Activated CD8-positive, alpha-beta memory T cell treated with anti-CD3 and anti-CD28 coated beads for 4 hours (primary cell): ENCODE measurements around the gene CHKB.
"Not testable (repeated sequence)": the region's sequence is repeated elsewhere in the genome, so short reads cannot be mapped to it uniquely, and the experiment has no call there.

Experiments used
- DNase-seq, 2 donors: peaks; one replicate each; pipeline ENCODE4 v3.0.0-alpha.2; 2020; ENCODE audit warnings: low read depth in 2 of 2

Gene CHKB

GRCh38 chr22:50582493-50583293 lies at the start of gene CHKB:
Gene CHKB (minus strand): TSS chr22:50582849. CDS start chr22:50582781, 68 bp downstream.
- DNase-seq: peak; percentile 95 to 96

DNA sequence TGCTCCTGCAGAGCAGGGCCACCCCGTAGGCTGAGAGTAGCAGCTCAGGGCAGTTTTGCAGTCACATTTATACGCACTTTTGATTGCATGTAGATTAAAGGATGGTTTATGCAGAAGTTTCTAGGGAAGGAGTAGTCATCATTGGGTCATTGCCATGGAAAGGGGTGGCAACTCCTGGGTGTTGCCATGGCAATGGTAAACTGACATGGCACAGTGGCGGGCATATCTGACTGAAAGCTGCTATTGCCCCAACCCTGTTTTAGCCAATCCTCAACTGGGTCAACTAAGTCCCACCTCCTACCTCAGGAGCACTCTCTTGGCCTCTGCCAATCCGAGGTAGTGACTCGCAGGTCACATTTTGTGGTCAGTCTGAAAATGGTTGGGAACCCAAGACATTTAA lies 47.7 kb upstream of the CHKB start:
- no peak for DNase-seq

GRCh38 chr22:50628543-50629134 lies 46.0 kb upstream of the CHKB start:
- DNase-seq: no peak

DNA sequence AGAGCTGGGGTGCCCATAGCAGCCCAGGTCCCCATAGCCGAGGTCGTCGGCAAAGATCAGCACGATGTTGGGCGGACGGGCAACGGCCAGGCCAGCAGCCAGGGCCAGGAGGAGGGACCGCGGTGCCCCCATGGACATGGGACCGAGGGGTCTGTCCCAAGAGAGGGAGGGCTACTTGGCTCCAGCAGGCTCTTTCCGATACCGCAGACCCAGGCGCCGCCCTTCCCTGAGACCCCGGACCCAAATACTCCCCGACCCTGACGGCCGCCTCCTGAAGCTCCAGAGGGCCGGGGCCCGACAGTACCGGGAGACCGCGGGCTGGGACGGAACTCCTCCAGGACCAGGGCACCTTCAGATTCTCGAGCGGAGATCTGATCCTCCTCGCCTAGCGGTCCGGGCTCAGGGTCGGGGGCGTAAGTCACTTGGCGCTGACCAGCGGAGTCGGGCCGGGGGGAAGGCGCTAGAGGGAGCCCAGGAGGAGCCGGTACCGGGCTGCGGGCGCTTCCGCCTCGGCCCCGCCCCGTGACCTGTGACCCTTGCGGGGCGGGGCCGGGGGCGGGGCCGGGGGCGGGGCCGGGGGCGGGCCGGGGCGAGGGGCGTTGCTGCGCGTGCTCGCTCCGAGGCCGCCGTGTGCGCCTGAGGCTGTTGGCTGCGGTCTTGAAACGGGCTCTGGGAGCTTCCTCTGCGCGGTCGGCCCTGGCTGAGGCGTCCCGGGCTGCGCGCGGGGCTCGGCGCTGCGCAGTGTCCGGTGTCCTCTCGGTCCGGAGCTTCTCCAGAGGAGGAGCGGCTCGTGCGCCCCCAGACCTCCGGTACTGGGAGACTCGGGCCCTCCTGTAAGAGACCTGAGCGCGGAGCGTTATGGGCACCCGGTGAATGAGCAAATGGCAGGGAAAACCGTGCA lies 45.2 kb upstream of the CHKB start, which contains the start of gene ARSA:
Gene ARSA (minus strand): TSS at position 511 of the 901 bp plus-strand sequence. CDS start 373 bp downstream, at position 138.
- peak; percentile 37 to 61 for DNase-seq

DNA sequence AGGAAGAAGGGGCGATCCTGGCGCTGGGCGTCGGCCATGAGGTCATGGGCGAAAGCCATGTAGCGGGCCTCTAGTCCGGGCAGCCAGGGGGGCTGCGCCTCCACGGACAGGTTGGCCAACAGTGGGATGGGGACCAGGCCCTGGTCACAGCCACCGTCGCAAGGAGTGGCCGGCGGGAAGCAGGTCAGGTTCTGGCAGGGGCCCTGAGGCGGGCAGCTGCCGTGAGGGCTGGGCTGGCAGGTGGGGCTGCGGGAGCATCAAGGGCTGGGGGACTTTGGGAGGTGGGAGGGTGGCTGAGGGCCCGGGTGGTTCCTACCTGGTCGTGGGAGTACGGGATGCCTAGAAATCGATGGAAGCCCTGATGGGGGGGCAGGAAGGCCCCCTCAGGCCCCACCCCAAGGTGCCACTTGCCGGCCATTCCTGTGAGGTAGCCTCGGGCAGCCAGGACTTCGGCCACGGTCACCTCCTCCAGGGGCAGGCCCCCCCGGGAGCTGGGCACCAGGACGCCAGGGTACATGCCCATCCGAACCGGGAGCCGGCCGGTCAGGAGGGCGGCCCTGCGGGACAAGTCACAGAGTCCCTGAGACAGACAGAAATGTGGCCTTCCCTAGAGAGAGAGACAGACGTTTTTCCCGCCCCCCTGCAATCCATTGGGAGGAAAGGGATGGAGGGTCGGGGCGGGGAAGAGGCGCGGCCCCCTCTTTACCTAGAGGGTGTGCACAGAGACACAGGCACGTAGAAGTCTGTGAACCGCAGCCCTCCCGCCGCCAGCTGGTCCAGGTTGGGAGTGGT lies 44.4 kb upstream of the CHKB start:
- no peak for DNase-seq

DNA sequence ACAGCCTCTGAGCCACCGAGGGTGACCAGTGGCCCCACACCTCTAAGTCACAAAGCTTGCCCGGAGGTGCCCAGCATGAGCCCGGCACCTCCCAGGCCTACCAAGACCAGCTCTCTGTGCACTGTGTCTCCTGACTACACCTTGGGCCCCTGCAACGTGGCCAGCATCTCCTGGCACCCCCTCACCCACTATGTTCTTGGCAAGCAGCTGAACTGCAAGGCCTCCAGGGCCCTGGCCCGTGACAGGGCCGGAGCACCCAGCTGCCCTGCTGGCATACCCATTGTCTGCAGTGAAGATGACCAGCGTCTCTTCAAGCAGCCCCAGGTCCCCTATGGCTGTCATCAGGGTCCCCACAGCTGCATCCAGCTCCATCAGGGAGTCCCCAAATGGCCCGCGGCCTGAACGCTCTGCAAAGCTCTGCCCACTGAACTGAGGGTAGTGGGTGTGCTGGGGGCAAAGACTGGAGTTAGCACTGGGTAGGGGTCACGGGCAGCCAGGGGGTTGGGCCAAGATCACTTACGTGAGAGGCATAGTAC lies 43.7 kb upstream of the CHKB start:
- no peak for DNase-seq

GRCh38 chr22:50625568-50626313 lies 43.1 kb upstream of the CHKB start:
- DNase-seq: no peak

DNA sequence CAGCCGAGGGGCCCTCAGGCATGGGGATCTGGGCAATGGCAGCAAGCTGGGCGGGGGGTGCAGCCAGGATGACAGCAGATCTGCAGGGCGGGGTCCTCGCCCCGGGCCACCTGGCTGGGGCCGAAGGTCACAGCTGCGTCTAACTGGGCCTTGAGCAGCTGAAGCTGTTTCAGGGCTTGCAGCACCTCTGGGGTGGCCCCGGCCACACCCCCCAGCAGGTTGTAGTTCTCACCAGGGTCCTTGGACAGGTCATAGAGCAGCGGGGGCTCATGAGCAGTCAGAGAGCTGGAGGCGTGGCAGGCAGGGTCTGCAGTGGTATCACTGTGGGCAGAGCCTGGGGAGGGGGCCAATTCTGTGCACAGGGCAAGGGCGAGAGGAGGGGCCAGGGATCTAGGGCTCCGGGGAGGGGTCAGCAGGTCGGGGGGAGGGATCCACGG lies 42.5 kb upstream of the CHKB start:
- DNase-seq: no peak

DNA sequence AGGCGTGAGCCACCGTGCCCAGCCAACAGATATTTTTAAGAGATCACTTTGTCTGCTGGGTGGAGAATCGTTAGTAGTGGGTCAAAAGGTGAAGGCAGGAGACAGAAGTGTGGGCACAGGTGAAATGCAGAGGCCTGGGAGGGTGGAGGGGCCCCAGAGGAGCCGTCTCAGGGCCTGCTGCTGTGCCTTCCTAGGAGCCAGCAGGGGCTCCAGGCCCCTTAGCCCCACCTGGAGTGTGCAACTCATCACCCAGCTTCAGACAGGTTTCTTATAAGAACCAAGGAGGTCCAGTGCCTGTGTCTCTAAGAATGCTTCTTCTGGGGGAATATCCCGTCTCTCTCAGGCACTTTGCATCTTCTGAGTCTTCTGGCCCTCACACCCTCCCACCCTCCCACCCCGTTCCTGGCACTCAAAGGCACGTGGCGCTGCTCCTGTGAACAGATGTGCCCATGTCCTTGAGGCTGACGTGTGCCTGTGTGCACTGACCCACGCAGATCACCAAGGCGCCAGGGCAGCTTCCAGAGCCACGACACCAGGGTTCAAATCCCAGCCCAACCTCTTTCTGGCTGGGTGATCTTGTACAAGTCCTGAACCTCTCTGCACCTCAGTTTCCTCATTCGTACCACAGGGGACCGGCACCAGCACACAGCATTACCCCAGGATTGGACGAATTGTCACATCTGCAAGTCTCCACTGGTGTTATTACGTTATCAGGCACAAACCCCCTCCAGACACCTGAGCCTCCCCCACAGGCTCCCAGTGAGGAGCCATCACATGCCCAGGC lies 41.9 kb upstream of the CHKB start:
- DNase-seq: no peak

GRCh38 chr22:50622723-50623327 lies 40.2 kb upstream of the CHKB start:
- no peak for DNase-seq

DNA sequence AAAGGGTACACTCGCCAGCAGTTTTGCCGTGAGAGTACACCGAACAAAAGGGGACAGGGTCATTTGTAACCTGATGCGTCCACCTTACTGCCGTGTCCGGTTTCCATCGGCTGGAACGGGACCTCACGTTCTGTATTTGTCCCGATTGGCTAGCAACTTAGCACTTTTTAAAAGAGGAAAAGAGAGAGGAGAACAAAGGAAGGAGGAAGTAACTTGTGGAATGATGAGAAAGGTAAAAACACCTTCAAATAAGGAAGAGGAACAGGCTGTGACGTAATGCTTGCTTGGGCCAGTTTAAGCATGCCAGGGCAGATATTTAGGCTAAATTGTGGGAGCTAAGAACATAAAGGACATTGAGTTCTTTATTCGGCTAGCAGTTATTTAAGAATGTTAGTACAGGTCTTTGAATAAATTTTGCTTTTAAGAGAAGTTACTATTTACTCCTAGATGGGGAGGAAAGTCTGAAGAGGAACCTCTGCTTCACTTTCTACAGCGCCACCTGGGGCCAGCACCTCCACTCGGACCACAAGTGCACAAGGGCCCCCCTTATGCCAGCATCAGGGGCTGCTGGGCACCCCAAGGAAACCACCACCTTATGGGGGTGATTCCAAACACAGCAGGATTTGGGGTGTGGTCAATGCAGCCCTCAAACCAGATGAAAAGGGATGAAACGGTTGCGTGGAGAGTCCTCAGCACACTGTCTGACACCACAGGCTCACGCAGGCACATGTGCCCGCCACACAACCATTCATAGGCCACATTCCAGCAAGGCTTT lies 39.5 kb upstream of the CHKB start:
- DNase-seq: no peak

DNA sequence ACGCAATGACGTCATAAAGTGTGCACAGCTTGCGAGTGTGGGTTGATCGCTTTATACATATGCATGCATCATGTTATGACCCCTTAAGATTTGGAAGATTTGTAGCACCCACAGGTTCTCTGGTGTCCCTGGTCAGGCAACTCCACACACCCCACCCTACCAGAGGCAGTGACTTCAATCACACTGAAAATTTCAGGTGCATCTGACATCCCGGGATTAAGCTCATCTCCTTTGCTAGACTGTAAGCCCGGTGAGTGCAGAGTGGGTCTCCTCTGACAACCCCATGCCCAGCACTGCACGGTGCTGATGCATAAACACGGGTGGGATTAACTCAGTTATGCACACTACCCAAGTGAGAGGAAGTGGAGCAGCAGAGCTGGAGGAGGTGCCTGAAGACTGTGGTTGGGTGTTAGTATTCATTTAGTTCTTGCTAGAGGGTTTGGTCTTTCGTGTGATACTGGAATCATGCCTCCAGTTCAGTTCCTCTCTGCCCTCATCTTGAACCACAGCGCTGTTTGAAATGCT lies 38.8 kb upstream of the CHKB start:
- no peak for DNase-seq

- DNase-seq: peak; percentile 69 to 71
These were observed 38.1 kb upstream of the CHKB start for GRCh38 chr22:50620593-50621355.

- not testable (repeated sequence) for DNase-seq
These were observed 31.6 kb upstream of the CHKB start for GRCh38 chr22:50614296-50614695.

GRCh38 chr22:50613291-50613981 lies 30.8 kb upstream of the CHKB start:
- no peak for DNase-seq

- DNase-seq: no peak
These were observed 30.0 kb upstream of the CHKB start for GRCh38 chr22:50612528-50613221.
